ENCODE measurements around the gene ABCB9. TPM values are rescaled to one million over a fixed set of nuclear protein-coding genes. Genes with fewer than 3 reads are reported as not detected.

Gene ABCB9
- total RNA-seq, 1 donor from 2014 or later, result 8.8 TPM

GRCh38 chr12:122956035-122956434 lies 10.2 kb downstream of the ABCB9 start:
- peaks cover 3% of the 10 kb centered on the region for H3K27me3 Mint-ChIP-seq (ENCODE audit: unreplicated experiment)
- TF ChIP-seq CTCF (IDR thresholded peaks at IDR 0.05; ENCODE audit: partially characterized antibody, unreplicated experiment), result no peak
- no peak overlapping the region for H3K27ac Mint-ChIP-seq (ENCODE audit: unreplicated experiment)
- DNase-seq, result no peak
- no peaks in the 10 kb centered on the region for H3K4me1 Mint-ChIP-seq (ENCODE audit: low read depth, unreplicated experiment)
- no peaks in the 10 kb centered on the region for H3K36me3 Mint-ChIP-seq (ENCODE audit: unreplicated experiment)
- no peak overlapping the region for H3K4me3 Mint-ChIP-seq (ENCODE audit: unreplicated experiment)
- peaks cover 2% of the 10 kb centered on the region for H3K9me3 Mint-ChIP-seq (ENCODE audit: unreplicated experiment)

GRCh38 chr12:122955156-122955555 lies 11.1 kb downstream of the ABCB9 start:
- DNase-seq, result no peak
- Mint-ChIP-seq H3K36me3 (ENCODE audit: unreplicated experiment) (no peaks in the 10 kb centered on the region), H3K27ac (ENCODE audit: unreplicated experiment) (no peak overlapping the region), H3K27me3 (ENCODE audit: unreplicated experiment) (peaks cover 3% of the 10 kb centered on the region), H3K4me3 (ENCODE audit: unreplicated experiment) (no peak overlapping the region), H3K9me3 (ENCODE audit: unreplicated experiment) (peaks cover 2% of the 10 kb centered on the region), H3K4me1 (ENCODE audit: low read depth, unreplicated experiment) (no peaks in the 10 kb centered on the region)
- no peak for TF ChIP-seq CTCF (IDR thresholded peaks at IDR 0.05; ENCODE audit: partially characterized antibody, unreplicated experiment)

- no peak overlapping the region for H3K27ac Mint-ChIP-seq (ENCODE audit: unreplicated experiment)
- peaks cover 3% of the 10 kb centered on the region for H3K27me3 Mint-ChIP-seq (ENCODE audit: unreplicated experiment)
- H3K4me3 Mint-ChIP-seq (ENCODE audit: unreplicated experiment), result no peak overlapping the region
- peak; percentile 59 for TF ChIP-seq CTCF (IDR thresholded peaks at IDR 0.05; ENCODE audit: partially characterized antibody, unreplicated experiment)
- no peaks in the 10 kb centered on the region for H3K36me3 Mint-ChIP-seq (ENCODE audit: unreplicated experiment)
- DNase-seq, result peak; percentile 78
- H3K9me3 Mint-ChIP-seq (ENCODE audit: unreplicated experiment), result peaks cover 2% of the 10 kb centered on the region
- no peaks in the 10 kb centered on the region for H3K4me1 Mint-ChIP-seq (ENCODE audit: low read depth, unreplicated experiment)
Observed at GRCh38 chr12:122951979-122952892, 14.0 kb downstream of the ABCB9 start.

GRCh38 chr12:122951406-122951805 lies 14.9 kb downstream of the ABCB9 start:
- DNase-seq, result no peak
- TF ChIP-seq CTCF (IDR thresholded peaks at IDR 0.05; ENCODE audit: partially characterized antibody, unreplicated experiment), result no peak
- Mint-ChIP-seq H3K4me1 (ENCODE audit: low read depth, unreplicated experiment) (no peaks in the 10 kb centered on the region), H3K27me3 (ENCODE audit: unreplicated experiment) (peaks cover 3% of the 10 kb centered on the region), H3K27ac (ENCODE audit: unreplicated experiment) (no peak overlapping the region), H3K4me3 (ENCODE audit: unreplicated experiment) (no peak overlapping the region), H3K9me3 (ENCODE audit: unreplicated experiment) (peaks cover 4% of the 10 kb centered on the region), H3K36me3 (ENCODE audit: unreplicated experiment) (no peaks in the 10 kb centered on the region)

All from glutamatergic neuron (in vitro differentiated cells).